D721Med (cell line): Measurements from ENCODE around the gene C14orf119.

ENCODE experiments used
- DNase-seq: peaks from one replicate; pipeline ENCODE4 v3.0.0; 2011; ENCODE audit warnings: low spot score; ENCODE audit not compliant: insufficient read length
- FAIRE-seq: peaks from 2 replicates; lab custom pipeline; 2011; peaks lifted over from hg19 to GRCh38; lab: Jason Lieb, UNC
- TF ChIP-seq, protein P1 (sequence below): IDR thresholded peaks from 2 replicates; pipeline ENCODE4 v1.5.1; 2012; ENCODE audit warnings: mild to moderate bottlenecking, control low read depth; ENCODE audit not compliant: insufficient read depth; ENCODE audit errors: missing control alignments

Gene C14orf119

DNA sequence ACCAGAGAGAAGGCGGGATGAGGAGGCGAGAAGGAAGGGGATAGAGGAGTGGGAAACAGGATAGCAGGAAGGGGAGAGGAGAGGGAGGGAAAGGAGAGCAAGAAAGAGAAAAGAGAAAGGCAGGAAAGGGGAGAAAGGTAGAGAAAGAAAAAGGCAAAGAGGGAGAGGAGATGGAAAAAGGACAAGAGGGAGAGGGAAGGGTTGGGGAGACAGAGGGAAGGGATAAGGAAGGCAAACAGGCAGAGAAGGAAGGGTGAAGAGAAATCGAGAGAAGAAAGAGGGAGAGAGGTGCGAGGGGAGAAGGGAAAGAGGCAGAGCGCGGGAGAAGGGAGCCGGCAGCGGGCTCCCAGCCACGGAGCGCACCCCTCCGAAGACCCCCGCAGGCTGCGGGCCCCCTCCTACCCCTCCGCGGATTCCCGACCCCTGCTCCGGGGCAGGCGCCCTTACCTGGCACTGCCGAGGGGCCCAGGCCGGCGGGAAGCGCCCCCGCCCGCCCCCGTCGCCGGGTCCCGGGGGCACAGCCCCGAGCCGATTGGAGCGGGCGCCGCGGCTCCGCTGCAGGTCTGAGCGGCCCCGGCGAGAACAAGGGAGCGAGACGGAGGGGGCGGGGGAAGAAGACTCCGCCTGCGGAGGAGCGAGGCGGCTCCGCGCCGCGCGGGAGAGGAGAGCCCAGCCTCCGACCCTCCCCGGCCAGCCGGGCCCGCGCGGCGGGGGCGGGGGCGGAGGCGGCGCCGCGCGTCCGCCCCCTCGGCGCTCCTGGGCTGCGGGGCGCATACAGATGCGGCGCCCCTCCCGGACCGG is 38.1 kb upstream of the C14orf119 start, which contains the start of gene CDH24:
Gene CDH24, minus strand, starts transcription at position 565 of the 801 bp plus-strand sequence. CDS start 1,787 bp downstream, outside the sequence.
- FAIRE-seq (no peak), DNase-seq (peak; percentile 70)
- TF ChIP-seq, protein P1, sequence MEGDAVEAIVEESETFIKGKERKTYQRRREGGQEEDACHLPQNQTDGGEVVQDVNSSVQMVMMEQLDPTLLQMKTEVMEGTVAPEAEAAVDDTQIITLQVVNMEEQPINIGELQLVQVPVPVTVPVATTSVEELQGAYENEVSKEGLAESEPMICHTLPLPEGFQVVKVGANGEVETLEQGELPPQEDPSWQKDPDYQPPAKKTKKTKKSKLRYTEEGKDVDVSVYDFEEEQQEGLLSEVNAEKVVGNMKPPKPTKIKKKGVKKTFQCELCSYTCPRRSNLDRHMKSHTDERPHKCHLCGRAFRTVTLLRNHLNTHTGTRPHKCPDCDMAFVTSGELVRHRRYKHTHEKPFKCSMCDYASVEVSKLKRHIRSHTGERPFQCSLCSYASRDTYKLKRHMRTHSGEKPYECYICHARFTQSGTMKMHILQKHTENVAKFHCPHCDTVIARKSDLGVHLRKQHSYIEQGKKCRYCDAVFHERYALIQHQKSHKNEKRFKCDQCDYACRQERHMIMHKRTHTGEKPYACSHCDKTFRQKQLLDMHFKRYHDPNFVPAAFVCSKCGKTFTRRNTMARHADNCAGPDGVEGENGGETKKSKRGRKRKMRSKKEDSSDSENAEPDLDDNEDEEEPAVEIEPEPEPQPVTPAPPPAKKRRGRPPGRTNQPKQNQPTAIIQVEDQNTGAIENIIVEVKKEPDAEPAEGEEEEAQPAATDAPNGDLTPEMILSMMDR: no peak

DNA sequence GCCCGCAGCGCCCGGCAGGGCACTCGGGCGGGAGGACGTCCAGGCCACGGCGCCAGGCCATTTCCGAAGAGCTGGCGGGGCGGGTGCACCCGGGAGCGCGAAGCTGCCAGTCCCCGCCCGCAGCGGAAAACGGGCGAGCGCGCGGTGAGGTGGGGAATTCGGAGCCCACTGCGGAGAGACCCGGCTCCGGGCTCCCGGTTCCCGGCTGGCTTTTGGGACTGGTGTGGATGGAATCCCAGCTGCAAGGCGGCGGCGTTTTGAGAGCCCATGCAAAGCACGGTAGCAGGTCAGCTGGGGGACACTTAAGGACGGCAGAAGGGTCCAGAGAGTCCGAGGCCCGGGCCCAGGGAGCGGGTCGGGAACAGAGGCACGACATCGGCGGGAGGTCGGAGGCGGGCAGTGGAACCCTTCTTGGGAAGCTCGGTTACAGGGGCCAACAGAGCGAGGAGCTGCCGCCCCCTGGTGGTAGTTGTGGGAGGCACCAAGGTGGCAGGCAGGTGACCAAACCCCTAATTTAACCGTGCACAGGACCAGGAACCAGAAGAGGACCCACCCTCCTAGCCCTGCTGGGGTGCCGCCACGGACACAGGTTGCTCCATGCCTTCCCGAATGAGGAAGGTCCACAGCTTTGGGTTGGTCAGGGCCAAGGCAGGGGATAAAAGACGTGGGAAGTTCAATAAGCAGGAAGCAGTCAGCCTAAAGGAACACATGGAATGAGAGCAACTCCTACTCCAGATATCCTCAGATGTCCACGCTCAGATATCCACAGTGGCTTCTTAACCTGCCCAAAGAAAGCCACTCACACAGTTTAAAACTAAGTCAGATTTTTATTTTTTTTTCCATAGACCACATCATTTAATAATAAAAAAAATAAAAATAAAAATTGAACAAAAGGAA is 37.3 kb upstream of the C14orf119 start:
- FAIRE-seq (no peak), DNase-seq (peak; percentile 88)
- TF ChIP-seq, protein P1: peak; percentile 92

DNA sequence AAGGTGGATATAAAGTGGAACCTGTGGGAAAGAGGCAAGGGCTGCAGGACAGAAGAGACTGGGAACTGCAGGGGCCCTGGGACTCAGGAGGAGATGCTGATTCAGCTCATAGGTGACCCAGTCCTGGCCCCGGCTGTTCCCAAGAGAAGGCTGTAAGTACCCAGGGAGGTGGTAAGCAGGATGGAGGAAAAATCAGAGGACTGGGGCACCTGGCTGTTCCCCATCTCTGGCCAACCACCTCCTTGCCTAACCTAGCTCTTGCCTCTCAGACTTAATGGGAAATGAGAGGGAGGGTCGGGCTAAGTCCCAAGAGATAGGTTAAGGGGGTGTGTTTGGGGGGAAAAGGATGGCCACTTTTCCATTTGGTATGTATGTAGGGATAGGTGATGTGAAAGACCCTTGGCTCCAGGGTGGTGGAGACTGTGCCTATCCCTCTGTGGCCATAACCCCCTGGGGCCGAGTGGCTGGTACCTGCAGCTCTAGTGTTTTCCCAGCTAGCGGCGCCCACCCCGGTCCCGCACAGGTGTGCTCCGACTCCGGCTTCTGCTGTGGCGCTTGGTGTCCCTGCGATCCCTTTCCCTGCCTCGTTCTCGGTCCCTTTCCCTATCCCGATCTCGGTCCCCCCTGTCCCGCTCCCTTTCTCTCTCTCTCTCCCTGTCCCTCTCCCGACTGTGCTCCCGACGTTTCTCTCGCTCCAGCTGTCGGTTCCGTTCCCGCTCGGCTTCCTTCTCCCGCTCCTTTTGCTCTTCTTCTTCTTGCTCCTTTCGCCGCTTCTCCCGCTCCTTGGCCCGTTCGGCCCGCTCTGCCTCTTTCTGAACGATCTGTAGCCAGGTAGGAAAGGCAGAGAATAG is 36.4 kb upstream of the C14orf119 start:
- FAIRE-seq: no peak
- TF ChIP-seq, protein P1: no peak
- DNase-seq: no peak

DNA sequence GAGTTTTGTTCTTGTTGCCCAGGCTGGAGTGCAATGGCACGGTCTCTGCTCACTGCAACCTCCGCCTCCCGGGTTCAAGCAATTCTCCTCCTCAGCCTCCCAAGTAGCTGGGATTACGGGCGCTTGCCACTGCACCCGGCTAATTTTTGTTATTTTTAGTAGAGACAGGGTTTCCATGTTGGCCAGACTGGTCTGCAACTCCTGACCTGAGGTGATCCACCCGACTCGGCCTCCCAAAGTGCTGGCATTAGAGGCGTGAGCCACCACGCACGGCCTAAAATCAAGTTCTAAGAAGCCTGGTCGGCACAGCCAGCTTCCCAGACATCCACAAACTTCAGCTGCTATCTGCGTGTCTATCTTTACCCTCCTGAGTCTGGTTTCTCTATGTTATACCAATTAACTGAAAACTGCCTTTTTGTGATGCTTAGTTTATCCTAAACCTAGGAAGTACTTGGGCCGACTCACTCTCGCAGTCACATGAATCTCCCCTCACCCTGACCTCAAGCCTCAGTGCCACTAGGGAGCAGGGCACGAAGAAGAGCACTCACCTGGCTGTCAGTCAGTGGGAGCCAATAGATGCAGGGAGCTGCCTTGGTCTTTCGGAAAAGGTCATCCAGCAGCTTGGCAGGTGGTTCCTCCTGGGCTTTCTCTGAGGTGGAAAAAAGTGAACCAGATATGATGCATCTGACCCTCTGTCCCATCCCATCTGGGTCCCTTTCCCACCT is 34.6 kb upstream of the C14orf119 start:
- DNase-seq: no peak
- TF ChIP-seq, protein P1: no peak
- no peak for FAIRE-seq

DNA sequence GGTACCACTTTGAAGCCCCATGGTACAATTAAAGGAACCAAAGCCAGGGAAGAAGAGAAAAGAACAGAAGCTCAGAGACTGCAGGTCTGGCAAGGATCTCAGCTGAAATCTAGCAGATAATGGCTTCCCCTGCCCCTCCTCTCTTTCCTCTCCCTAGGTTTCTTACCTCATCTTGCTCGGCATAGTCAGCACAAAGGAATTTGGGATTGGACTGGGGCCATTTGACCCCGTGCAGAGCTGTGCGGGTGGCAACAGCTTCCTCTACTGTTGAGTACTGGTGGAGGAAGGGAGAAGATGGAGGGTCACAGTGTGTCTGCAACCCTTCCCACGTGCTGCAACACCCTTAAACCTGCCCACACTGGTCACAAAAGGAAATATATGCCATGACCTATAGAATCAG is 33.3 kb upstream of the C14orf119 start:
- TF ChIP-seq, protein P1: no peak
- FAIRE-seq: no peak
- DNase-seq: no peak

DNA sequence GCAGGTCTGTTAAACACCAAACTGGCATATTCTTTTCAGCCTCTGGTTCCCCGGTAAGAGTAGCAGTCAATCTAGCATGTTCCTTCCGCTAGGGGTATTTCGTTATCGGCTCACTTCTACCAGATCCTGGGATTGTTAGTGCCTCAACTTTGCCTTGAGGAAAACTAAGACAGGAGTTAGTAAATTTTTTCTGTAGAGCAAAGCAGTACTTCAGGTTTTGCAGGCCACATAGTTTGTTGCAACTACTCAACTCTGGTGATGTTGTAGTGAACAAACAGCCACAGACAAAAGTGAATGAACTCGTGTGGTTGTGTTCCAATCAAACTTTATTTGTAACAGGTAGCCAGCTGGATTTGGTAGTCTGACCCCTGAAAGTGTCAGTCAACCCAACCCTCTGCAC is 31.7 kb upstream of the C14orf119 start:
- DNase-seq (no peak), FAIRE-seq (no peak)
- TF ChIP-seq, protein P1: no peak
